ENCODE results near the gene ZNF30.

GRCh38 chr19:34888091-34888490 is 38.6 kb upstream of the ZNF30 start:
- TF ChIP-seq, protein P1, sequence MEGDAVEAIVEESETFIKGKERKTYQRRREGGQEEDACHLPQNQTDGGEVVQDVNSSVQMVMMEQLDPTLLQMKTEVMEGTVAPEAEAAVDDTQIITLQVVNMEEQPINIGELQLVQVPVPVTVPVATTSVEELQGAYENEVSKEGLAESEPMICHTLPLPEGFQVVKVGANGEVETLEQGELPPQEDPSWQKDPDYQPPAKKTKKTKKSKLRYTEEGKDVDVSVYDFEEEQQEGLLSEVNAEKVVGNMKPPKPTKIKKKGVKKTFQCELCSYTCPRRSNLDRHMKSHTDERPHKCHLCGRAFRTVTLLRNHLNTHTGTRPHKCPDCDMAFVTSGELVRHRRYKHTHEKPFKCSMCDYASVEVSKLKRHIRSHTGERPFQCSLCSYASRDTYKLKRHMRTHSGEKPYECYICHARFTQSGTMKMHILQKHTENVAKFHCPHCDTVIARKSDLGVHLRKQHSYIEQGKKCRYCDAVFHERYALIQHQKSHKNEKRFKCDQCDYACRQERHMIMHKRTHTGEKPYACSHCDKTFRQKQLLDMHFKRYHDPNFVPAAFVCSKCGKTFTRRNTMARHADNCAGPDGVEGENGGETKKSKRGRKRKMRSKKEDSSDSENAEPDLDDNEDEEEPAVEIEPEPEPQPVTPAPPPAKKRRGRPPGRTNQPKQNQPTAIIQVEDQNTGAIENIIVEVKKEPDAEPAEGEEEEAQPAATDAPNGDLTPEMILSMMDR (IDR thresholded peaks at IDR 0.05; ENCODE audit: poor library complexity), result no peak
- TF ChIP-seq EZH2 (IDR thresholded peaks at IDR 0.05; ENCODE audit: borderline replicate concordance), result no peak
